NCI-H1105 (cell line): ENCODE data around the gene ERVW-1.
"Not testable (repeated sequence)": the region's sequence is repeated elsewhere in the genome, so short reads cannot be mapped to it uniquely, and the experiment has no call there.

Experiments used
- DNase-seq: peaks from one replicate; lab custom pipeline; 2025; lab: John Stamatoyannopoulos, UW

The ERVW-1 gene, protein sequence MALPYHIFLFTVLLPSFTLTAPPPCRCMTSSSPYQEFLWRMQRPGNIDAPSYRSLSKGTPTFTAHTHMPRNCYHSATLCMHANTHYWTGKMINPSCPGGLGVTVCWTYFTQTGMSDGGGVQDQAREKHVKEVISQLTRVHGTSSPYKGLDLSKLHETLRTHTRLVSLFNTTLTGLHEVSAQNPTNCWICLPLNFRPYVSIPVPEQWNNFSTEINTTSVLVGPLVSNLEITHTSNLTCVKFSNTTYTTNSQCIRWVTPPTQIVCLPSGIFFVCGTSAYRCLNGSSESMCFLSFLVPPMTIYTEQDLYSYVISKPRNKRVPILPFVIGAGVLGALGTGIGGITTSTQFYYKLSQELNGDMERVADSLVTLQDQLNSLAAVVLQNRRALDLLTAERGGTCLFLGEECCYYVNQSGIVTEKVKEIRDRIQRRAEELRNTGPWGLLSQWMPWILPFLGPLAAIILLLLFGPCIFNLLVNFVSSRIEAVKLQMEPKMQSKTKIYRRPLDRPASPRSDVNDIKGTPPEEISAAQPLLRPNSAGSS

DNA sequence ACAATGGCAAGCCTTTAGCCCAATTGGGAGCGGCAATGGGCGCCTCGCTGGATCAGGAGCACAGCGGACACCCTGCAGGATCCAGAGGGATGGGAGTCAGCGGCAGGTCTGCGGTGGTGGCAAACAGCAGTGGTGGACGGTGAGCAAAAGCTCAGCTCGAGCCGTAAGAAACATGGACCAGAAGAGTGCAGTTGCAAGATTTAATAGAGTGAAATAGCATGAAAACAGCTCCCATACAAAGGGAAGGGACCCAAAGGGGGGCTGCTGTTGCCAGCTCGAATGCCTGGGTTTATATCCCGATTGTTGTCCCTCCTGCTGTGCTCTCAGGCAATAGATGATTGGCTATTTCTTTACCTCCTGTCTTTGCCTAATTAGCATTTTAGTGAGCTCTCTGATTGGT, at the start of gene ERVW-1:
Gene ERVW-1, minus strand, starts transcription at position 266 of the 400 bp plus-strand sequence. CDS start 7,565 bp downstream, outside the sequence.
- DNase-seq = not testable (repeated sequence)

DNA sequence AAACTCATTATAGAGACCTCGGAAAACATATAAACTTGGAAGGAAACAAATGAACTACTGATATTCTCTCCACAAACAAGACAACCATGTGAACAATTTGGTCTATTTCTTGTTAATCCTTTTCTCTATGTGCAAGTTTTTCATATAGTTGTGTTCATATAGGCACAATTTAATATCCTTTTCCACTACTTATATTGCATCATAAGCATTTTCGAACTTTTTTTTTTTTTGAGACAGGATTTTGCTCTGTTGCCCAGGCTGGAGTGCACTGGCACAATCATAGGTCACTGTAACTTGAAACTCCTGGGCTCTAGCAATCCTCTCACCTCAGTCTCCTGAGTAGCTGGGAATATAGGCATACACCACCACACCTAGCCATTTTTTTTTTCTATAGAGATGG, 45.4 kb upstream of the ERVW-1 start:
- no peak for DNase-seq

DNA sequence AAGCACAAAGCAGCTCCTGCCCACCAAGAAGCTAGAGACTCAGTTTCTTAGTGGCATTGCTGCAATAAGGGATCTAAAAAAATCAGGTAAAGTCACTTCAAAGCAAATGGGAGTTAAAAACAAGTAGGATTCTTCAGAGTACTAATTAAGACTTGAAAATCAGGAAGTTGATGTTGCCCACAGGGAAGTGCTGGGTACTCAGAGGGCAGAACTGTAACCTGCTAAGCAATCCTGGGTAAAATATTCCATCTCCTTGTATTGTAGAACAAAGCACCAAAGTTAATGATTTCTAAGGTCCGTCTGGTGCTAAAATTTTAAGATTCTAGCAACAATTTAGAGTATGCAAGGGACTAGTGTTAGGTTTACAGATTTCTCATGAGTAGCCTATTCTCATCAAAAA, 42.3 kb upstream of the ERVW-1 start:
- DNase-seq = no peak

DNA sequence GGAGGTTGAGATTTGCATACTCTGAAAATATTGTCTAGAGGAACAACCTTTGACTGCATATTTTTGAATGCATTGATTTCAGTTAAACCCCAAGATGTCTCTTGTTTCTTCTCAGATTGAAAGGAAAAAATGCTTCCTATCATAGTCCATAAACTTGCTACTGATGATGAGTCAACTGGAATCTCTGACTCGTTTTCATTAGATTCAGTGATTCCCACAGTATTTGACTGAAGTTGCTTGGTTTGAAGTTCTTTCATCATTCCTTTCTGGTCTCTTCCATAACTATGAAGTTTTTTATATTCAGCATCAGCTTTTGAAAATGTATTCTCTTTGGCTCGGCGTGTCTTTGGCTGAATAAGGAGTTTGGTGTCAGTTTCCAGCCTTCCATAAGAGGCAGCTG, 39.9 kb upstream of the ERVW-1 start:
- DNase-seq = no peak

DNA sequence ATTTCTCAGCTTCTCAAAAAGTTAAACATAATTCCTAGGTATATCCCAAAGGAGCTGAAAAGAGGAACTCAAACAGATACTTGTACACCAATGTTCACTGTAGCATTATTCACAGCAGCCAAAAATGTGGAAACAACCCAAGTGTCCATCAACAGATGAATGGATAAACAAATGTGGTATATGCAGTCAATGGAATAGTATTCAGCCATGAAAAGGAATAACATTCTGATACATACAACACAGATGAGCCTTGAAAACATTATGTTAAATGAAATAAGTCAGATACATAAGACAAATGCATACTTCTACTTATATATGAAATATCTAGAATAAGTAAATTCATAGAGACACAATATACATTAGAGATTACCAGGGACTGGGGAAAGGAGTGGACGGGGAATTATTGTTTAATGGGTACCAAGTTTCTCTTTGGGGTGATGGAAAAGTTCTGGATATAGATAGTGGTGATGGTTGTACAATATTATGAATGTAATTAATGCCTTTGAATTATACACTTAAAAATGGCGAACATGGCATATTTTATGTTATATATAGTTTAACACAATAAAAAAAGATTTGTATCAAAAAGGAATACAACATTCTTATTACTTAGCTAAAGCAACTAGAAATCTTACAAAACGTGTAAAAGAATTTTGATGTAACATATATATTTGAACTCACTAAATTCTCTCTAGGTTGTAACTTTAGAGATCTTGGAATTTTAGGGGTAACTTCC, 35.6 kb upstream of the ERVW-1 start:
- no peak for DNase-seq

DNA sequence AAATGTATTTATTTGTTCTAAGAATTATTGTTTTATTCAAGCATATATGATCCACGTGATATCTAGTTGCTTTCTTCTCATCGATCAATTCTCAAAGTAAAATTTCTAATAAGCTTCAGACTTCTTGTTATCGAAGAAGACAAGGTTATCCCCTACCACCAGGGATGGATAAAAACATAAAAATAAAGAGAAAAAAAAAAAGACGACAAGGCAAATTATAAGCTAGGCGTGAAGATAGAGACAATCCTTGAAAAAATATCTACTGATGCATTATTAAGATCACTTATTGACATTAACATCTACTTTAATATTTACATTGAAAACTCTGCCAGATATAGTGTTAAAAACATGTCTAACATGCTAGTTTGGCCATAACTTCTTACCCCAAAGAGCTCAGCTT, 31.2 kb upstream of the ERVW-1 start:
- no peak for DNase-seq

DNA sequence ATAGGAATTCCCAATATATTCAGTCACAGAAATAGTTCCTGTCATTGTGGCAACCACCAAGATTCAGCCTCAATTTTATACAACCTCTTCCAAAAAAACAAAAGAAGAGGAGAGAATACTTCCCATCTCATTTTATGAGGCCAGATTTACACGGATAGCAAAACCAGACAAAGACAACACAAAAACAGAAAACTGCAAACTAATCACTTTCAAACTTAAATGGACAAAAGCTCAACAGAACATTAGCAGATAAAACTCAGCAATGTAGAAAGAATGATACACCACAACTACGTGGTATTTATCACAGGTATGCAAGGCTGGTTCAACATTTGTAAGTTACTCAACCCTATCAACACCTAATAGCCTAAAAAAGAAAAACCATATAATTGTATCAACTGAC, 28.6 kb upstream of the ERVW-1 start:
- no peak for DNase-seq

DNA sequence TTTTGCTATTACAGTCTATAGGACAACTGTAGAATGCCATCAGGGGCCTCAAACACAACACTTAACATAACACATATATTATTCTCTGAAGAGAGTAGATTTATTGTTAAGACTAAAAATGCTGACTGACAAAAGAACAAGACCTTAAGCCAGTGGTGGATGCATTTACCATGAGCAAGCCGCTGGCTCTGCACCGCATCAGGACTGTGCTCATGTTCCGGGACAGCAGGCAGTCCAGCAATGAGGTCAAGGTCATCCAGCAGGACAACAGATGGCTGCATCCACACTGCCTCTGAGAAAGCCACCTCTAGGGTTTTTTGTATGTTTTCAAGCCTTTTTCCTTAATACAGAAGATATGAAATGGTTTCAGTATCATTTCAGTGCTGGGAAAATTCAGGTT, 26.8 kb upstream of the ERVW-1 start:
- no peak for DNase-seq

DNA sequence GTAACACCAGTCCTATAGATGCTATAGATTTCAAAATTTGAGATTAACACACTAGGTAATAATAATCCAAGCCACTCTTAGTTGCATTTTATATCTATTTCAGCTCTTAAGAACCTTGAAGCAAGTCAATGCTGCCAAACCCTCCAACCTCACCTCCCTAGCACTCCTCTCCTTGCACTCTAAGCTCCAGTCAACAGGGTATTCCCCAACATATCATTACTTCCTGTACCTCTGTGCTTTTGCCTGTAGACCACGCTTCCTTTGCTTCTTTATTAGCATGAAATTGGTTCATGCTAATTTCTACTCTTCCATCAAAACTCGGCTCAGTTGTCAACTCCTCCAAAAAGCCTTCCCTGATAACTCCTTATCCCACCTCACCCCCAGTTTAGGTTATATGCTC, 26.0 kb upstream of the ERVW-1 start:
- DNase-seq = no peak

DNA sequence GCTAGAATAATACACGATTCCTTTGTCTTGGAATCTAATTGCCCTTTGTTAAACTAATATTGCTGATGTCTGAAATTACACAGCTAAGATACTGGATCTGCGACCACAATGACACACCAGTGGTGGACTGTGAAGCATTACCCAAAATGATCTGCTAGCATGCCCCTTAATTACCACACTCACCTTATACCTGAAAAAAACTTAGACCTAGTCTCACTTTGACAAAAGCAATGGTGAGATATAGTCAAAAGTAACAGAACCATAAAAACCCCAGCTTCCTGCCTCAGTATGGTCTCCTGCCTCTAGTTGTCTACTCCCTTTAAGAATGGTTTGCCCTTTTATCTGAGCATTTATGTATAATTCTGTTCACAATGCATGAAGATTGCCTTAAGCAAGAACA, 20.8 kb upstream of the ERVW-1 start:
- DNase-seq = no peak

DNA sequence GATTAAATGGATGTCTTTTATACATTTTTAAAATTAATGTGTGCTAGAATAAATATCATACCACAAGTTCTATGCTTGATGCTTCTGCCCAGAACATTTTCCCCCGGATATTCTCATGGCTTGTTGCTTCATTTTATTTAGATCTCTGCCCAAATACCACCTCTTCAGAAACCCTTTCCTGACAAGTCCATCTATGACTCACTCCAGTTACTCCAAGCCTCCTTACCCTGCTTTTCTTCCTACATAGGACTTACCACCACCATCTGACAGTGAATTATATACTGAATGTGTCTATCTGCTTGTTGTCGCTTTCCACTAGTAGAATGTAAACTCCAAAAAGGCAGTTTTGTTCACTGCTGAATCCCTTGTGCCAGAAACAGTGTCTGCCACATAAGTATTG, 19.1 kb upstream of the ERVW-1 start:
- no peak for DNase-seq

DNA sequence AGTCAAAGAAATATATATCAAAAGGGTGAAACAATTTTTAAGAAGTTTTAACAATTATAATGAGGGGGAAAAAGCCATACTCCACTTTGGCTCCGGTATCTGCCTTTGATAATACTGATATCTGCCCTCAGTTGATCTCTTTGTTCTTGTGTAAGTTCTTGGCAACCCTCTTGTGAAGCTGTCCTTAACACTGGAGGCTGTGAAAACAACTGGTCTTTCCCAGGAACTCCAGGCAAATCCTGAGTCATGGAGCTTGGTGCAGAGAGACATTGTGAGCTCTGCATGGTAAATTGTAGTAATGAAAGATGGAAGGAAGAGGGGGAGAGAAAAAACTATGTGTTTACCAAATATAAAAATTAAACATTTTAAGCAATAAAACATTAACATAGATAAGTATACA, 11.9 kb upstream of the ERVW-1 start:
- no peak for DNase-seq

DNA sequence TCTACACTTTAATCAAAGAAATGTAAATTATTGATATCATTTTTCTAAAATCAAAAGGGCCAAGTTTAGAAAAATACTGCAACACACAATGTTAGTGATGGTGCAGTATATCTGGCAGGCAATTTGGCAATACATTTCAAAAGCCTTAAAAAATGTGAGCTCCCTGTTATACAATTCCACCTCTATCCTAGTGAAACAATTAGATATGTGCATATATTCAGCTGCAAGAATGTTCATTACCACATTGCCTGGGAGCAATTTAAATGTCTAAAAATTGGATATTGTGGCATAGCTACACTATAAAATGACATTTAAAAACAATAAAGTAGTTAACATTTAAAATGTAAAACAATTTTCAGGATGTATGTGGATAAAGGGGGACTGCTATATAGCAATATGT, 10.1 kb upstream of the ERVW-1 start:
- no peak for DNase-seq

DNA sequence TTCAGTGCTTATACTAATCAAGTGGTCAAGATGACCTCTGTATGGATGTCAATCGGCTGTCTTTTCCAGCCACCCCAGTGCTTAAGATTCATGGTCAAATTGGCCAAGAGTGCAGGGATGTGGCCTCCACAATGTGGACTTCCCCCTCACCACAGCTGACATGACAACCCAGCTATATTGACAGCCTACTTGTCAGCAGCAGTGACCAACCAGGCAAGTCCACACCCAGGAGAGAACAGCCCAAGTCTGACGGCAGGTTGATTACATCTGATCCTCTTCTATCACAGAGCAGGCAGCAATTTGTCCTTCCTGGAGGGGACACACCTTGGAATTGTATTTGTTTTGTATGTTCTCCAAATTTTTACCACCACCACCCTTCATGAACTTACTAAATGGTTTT, 8.2 kb upstream of the ERVW-1 start:
- no peak for DNase-seq

DNA sequence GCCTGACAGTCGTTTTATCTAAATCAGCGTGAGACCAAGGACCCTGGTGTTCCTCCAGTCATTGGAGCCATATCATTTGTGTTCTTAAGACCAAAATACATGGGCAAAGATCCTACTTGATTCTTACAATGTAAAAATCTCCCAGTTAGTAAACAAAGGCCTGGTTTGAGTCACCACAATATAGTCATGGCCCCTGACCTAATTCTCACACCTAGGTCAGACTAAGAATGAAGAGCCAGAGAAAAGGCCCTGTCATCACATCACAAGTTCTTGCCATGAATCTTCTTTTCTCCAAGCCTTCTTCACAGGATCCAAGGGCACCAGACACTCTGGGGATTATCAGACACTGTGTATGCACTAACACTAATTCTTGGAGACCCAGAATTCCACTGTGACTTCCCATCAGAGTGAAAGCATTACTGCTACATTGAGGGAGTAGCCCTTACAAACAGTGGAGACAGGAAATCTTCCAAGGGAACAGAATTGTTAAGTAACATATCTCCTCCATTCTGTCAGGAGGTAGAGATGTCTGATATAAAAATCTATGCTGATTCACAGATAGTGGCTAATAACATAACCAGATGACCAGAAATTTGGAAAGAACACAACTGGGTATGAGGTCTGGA, 7.6 kb upstream of the ERVW-1 start:
- no peak for DNase-seq

DNA sequence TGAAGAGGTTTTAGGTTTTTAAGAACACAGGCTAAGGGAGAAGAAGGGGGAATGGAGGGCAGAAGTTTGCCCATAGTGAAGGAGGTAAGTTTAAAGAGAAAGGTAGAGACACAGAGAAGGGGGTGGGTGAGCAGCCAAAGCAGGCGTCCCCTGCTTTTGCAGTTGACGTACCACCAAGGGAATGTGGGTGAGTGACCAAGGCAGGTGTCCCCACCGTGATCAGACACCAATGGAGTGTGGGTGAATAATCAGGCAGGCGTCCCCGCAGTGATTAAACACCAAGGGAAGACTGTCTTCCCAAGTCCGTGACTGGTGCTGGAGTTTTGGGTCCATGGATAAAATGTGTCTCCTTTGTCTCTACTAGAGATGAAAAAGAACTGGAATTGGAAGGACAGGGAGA, 6.5 kb upstream of the ERVW-1 start:
- not testable (repeated sequence) for DNase-seq

DNA sequence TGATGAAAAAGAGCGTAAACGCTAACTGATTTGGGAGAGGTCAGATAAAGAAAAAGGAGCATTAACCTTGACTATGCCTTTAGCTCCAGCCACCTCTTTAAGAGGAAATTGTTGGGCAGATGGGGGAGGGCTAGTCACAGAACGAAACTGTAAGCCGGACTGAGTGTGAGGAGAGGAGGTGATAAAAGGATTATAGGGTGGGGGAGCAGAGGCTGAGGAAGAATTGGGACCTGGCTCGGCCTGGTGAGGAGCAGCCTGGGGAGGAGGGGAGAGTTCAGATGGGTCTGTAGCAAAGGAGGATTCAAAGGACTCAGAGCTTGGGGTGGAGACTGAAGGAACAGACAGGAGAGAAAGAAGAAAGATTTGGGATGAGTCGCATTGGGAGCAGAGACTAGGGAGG, 5.9 kb upstream of the ERVW-1 start:
- DNase-seq = not testable (repeated sequence)

DNA sequence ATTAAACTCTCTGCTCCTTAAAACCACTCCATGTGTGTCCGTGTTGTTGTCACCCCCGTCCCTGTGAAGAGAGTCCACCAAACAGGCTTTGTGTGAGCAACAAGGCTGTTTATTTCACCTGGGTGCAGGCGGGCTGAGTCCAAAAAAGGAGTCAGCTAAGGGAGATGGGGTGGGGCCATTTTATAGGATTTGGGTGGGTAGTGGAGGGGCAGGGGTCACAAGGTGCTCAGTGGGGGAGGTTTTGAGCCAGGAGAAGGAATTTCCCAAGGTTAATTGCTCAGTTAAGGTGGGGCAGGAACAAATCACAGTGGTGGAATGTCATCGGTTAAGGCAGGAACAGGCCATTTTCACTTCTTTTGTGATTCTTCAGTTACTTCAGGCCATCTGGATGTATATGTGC, 1.4 kb upstream of the ERVW-1 start:
- not testable (repeated sequence) for DNase-seq

DNA sequence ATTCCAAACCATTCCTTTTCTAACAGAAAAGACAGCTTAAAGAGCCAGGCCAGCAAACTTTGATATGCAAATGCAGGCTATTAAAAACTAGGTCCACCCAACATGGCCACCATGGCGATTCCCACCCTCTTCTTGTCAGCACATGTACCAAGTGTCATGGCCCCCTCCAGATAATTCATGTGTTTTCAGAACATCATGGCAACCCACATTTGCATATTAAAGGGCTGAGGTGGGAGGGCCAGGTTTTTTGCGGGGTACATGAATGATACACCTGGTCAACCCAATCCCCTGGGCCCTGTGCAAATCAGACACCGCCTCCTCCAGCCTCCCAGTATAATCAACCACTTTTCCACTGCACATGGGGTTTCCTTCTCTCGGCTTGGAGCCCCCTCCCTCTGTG, 965 bp upstream of the ERVW-1 start:
- no peak for DNase-seq

DNA sequence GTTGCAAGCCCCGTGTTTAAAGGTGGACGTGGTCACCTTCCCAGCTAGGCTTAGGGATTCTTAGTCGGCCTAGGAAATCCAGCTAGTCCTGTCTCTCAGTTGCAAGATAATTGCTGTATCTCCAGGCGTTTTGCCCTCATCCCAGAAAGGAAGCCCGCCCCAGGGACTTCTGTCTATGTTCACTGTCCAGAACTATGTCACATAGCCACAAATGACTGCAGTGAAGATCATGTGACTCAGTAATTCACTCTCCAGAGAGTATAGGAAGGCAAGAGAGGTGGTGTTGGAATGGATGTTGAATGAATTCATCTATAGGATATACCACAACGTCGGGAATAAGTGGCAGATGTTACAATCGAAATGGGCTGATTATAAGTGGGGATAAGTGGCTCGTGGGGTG, 349 bp upstream of the ERVW-1 start:
- no peak for DNase-seq

DNA sequence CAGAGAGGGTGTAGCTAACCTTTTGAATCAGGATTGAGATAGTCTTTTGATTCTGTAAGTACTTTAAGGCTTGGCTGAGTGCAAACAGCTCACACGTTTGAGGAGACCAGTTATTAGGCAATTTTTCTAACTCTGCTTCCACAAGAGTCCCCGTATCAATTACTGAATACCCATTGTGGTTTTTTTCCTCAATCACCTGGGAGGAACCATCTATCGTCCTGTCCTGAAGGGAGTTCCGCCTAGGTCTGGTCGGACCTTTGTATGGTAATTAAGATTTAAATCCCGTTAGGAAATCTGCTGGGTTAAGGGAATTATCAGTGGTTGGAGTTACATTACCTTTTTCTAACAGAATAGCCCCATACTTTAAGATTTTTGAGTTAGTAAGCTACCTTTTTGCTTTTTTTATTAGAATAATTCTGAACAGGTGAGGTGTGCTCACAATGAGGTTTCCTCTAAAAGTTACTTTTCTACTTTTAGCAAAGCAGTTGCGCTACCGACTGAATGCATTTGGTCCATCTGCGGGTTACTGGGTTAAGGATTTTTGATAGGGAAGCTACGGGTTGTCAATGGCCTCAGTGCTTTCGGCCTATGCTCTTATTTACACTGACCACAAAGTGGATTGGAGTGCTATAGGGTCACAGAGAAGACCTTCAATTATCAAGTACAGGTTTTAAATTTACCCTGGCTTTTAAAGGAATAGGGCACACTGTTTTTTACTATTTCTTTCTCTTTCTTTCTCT, 1.7 kb downstream of the ERVW-1 start:
- not testable (repeated sequence) for DNase-seq

DNA sequence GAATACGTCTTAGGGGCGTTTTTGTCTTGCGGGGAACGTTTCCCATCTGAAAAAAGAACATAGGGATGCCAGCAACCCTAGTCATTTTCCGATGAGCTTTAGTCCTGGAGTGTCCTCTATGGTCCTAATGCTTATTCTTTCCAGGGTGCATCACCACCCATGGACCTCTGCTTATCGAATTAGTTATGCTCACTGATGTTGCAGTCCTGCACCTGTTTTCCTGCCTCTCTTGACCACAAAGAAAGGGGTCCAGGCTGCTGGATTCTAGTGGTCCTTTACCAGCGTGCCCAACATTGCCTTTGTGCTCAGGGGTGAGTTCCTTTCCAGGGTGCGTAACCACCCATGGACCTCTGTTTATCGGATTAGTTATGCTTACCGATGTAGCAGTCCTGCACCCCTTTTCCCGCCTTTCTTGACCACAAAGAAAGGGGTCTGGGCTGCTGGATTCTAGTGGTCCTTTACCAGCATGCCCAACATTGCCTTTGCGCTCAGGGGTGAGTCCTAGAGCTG, 2.4 kb downstream of the ERVW-1 start:
- DNase-seq = not testable (repeated sequence)
